Neural progenitor cell (in vitro differentiated cells): ENCODE results near the gene EHF.

ENCODE experiments used
- EZH2 ChIP-seq: fragments of 200-600 bp; sonication (generic); IDR thresholded peaks from 2 replicates; pipeline ENCODE4 v1.6.1; 2017; ENCODE audit warnings: antibody characterized with exemption, mild to moderate bottlenecking, moderate library complexity
- EZH2phosphoT487 ChIP-seq: fragments of 200-600 bp; sonication (generic); IDR thresholded peaks from 2 replicates; pipeline ENCODE4 v1.6.1; 2017; ENCODE audit warnings: antibody characterized with exemption
- TF ChIP-seq, protein P1 (sequence below): fragments of 200-600 bp; sonication (generic); IDR thresholded peaks from 2 replicates; pipeline ENCODE4 v1.5.1; 2017; ENCODE audit warnings: antibody characterized with exemption, mild to moderate bottlenecking

DNA sequence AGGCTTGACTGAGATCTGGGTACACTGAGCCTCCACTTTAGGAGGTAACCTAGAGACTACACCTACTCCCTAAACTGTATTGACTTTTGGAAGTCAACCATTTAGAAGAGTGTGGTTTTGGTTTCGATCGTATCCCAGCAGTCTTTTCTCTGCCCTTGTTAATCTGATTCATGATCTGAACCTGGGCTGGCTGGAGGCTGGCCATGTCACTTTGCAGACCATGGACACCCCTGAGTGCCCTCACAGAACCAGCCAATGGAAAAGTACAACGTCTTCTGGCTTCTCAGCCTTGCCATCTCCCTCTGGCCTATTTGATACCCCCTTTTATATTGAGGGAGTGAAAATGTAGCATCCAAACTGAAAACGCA, 10.8 kb downstream of the EHF start:
- TF ChIP-seq, protein P1, sequence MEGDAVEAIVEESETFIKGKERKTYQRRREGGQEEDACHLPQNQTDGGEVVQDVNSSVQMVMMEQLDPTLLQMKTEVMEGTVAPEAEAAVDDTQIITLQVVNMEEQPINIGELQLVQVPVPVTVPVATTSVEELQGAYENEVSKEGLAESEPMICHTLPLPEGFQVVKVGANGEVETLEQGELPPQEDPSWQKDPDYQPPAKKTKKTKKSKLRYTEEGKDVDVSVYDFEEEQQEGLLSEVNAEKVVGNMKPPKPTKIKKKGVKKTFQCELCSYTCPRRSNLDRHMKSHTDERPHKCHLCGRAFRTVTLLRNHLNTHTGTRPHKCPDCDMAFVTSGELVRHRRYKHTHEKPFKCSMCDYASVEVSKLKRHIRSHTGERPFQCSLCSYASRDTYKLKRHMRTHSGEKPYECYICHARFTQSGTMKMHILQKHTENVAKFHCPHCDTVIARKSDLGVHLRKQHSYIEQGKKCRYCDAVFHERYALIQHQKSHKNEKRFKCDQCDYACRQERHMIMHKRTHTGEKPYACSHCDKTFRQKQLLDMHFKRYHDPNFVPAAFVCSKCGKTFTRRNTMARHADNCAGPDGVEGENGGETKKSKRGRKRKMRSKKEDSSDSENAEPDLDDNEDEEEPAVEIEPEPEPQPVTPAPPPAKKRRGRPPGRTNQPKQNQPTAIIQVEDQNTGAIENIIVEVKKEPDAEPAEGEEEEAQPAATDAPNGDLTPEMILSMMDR: no peak
- TF ChIP-seq EZH2phosphoT487: no peak
- TF ChIP-seq EZH2: no peak
